Upper lobe of left lung (tissue), 4 donors: ENCODE measurements around the gene TACC2.

ENCODE experiments used
- CTCF ChIP-seq, 6 experiments: fragments of 450-650 bp in 4 of 6; fragments of 200-600 bp in 2 of 6; sonication (generic) in 2 of 6; IDR thresholded peaks; one replicate each; pipeline ENCODE4 v1.5.1; 2016 to 2019; ENCODE audit warnings: antibody characterized with exemption in 6 of 6
- POLR2A ChIP-seq, 4 donors: fragments of 450-650 bp; IDR thresholded peaks; one replicate each; pipeline ENCODE4 v1.5.1; 2016 to 2017; ENCODE audit warnings: antibody characterized with exemption in 4 of 4, mild to moderate bottlenecking in 2 of 4

GRCh38 chr10:122265896-122266295 is 276.9 kb downstream of the TACC2 start:
- TF ChIP-seq CTCF (IDR thresholded peaks at IDR 0.05) (no peak), POLR2A (IDR thresholded peaks at IDR 0.05) (no peak)
